ENCODE results near the gene TAF3. TPM values are rescaled to one million over a fixed set of nuclear protein-coding genes. Genes with fewer than 3 reads are reported as not detected.

Gene TAF3
- total RNA-seq, 4 donors from 2014 or later, result 2.9 to 17.5 (median 5.1) TPM

- Histone ChIP-seq H3K27ac (no peak overlapping the region), H3K4me3 (no peak overlapping the region), H3K9me3 (peaks cover 0 to 6% of the 10 kb centered on the region in 2 donors), H3K36me3 (no peaks in the 10 kb centered on the region), H3K4me1 (no peaks in the 10 kb centered on the region), H3K27me3 (no peaks in the 10 kb centered on the region)
- no peak for TF ChIP-seq CTCF (IDR thresholded peaks at IDR 0.05)
- no peak for TF ChIP-seq POLR2A (IDR thresholded peaks at IDR 0.05)
- no peak for DNase-seq
- intact Hi-C loops (cut with DNase I; ENCODE audit: low total_unique reads), result no loop called here
These were observed 186.2 kb downstream of the TAF3 start for GRCh38 chr10:8004469-8005000.

GRCh38 chr10:8006274-8006999 is 188.1 kb downstream of the TAF3 start:
- Histone ChIP-seq H3K36me3 (no peaks in the 10 kb centered on the region), H3K4me3 (no peak overlapping the region), H3K27me3 (no peaks in the 10 kb centered on the region), H3K4me1 (no peaks in the 10 kb centered on the region), H3K9me3 (peaks cover 0 to 6% of the 10 kb centered on the region in 2 donors), H3K27ac (no peak overlapping the region)
- TF ChIP-seq POLR2A (IDR thresholded peaks at IDR 0.05) (no peak), CTCF (IDR thresholded peaks at IDR 0.05) (no peak)
- intact Hi-C loops (cut with DNase I; ENCODE audit: low total_unique reads), result no loop called here
- no peak for DNase-seq

GRCh38 chr10:8009031-8009430 is 190.7 kb downstream of the TAF3 start:
- TF ChIP-seq CTCF (IDR thresholded peaks at IDR 0.05) (no peak), POLR2A (IDR thresholded peaks at IDR 0.05) (no peak)
- peaks cover 0 to 6% of the 10 kb centered on the region in 2 donors for H3K9me3 ChIP-seq
- H3K4me1 ChIP-seq, result no peaks in the 10 kb centered on the region
- H3K4me3 ChIP-seq, result no peak overlapping the region
- DNase-seq, result no peak
- no peak overlapping the region for H3K27ac ChIP-seq
- intact Hi-C loops (cut with DNase I; ENCODE audit: low total_unique reads), result no loop called here
- no peaks in the 10 kb centered on the region for H3K36me3 ChIP-seq
- no peaks in the 10 kb centered on the region for H3K27me3 ChIP-seq

- no peak for TF ChIP-seq POLR2A (IDR thresholded peaks at IDR 0.05)
- no peak for TF ChIP-seq CTCF (IDR thresholded peaks at IDR 0.05)
- Histone ChIP-seq H3K4me1 (no peaks in the 10 kb centered on the region), H3K27me3 (no peaks in the 10 kb centered on the region), H3K27ac (no peak overlapping the region), H3K9me3 (no peaks in the 10 kb centered on the region), H3K36me3 (no peaks in the 10 kb centered on the region), H3K4me3 (no peak overlapping the region)
- DNase-seq, result no peak
- intact Hi-C loops (cut with DNase I; ENCODE audit: low total_unique reads), result no loop called here
These were observed 194.7 kb downstream of the TAF3 start for GRCh38 chr10:8013006-8013405.

GRCh38 chr10:8013619-8014018 is 195.3 kb downstream of the TAF3 start:
- no peak overlapping the region for H3K4me3 ChIP-seq
- H3K9me3 ChIP-seq, result no peaks in the 10 kb centered on the region
- H3K36me3 ChIP-seq, result no peaks in the 10 kb centered on the region
- no peak for DNase-seq
- no peaks in the 10 kb centered on the region for H3K4me1 ChIP-seq
- H3K27me3 ChIP-seq, result no peaks in the 10 kb centered on the region
- intact Hi-C loops (cut with DNase I; ENCODE audit: low total_unique reads), result no loop called here
- H3K27ac ChIP-seq, result no peak overlapping the region
- TF ChIP-seq POLR2A (IDR thresholded peaks at IDR 0.05) (no peak), CTCF (IDR thresholded peaks at IDR 0.05) (no peak)

Measured in uterus (tissue), 4 donors.